OCI-LY3 (cell line): ENCODE data around the gene ANKMY2.

Experiments
- H2AFZ ChIP-seq: fragments of 200-600, 300-600 bp; shearing (Covaris generic); 2 replicates; pipeline ENCODE4 v1.6.0; 2014; ENCODE audit warnings: antibody characterized with exemption, low read depth, low read length
- H3K27ac ChIP-seq: fragments of 200-600, 300-600 bp; sonication (generic); 2 replicates; pipeline ENCODE4 v1.5.1; 2014; ENCODE audit warnings: mild to moderate bottlenecking, low read length, moderate library complexity, mixed read lengths
- H3K27me3 ChIP-seq: fragments of 200-600, 300-600 bp; sonication (generic); 2 replicates; pipeline ENCODE4 v1.6.1; 2014; ENCODE audit warnings: low read depth, low read length, mixed read lengths
- H3K36me3 ChIP-seq: fragments of 200-600, 300-600 bp; sonication (generic); replicated peaks from 2 replicates; pipeline ENCODE3; 2014; ENCODE audit warnings: low read depth, low read length, mixed read lengths
- H3K4me1 ChIP-seq: fragments of 300-600, 200-600 bp; sonication (generic); 2 replicates; pipeline ENCODE4 v1.6.1; 2014; ENCODE audit warnings: low read length, mixed read lengths
- H3K4me2 ChIP-seq: fragments of 200-600, 300-600 bp; sonication (generic); 2 replicates; pipeline ENCODE4 v1.6.1; 2014; ENCODE audit warnings: low read length, mixed read lengths
- H3K4me3 ChIP-seq: fragments of 300-600, 200-600 bp; sonication (generic); 2 replicates; pipeline ENCODE4 v1.5.1; 2014; ENCODE audit warnings: antibody characterized with exemption, mild to moderate bottlenecking, low read length, moderate library complexity
- H3K79me2 ChIP-seq: fragments of 300-600, 200-600 bp; shearing (Covaris generic); 2 replicates; pipeline ENCODE4 v1.6.1; 2014; ENCODE audit warnings: mild to moderate bottlenecking, low read length, mixed read lengths
- H3K9ac ChIP-seq: fragments of 300-600, 200-600 bp; shearing (Covaris generic); 2 replicates; pipeline ENCODE4 v1.6.0; 2014; ENCODE audit warnings: mild to moderate bottlenecking, low read length, moderate library complexity
- H3K9me3 ChIP-seq: fragments of 200-600, 300-600 bp; shearing (Covaris generic); 2 replicates; pipeline ENCODE4 v1.6.1; 2014; ENCODE audit warnings: low read length, mixed read lengths; ENCODE audit not compliant: insufficient read depth
- H4K20me1 ChIP-seq: fragments of 200-600, 300-600 bp; sonication (generic); 2 replicates; pipeline ENCODE4 v1.6.1; 2016; ENCODE audit warnings: low read length, mixed read lengths; ENCODE audit not compliant: insufficient read depth
- EZH2phosphoT487 ChIP-seq: fragments of 200-600 bp; shearing (Covaris generic); IDR thresholded peaks from 2 replicates; pipeline ENCODE4 v1.6.1; 2018; ENCODE audit warnings: antibody characterized with exemption, mixed run types, low read depth
- TF ChIP-seq, protein P1 (sequence below): fragments of 200-600, 300-600 bp; sonication (generic); IDR thresholded peaks from 2 replicates; pipeline ENCODE4 v1.5.1; 2014; ENCODE audit warnings: antibody characterized with exemption, low read length, low read depth

Gene ANKMY2

DNA sequence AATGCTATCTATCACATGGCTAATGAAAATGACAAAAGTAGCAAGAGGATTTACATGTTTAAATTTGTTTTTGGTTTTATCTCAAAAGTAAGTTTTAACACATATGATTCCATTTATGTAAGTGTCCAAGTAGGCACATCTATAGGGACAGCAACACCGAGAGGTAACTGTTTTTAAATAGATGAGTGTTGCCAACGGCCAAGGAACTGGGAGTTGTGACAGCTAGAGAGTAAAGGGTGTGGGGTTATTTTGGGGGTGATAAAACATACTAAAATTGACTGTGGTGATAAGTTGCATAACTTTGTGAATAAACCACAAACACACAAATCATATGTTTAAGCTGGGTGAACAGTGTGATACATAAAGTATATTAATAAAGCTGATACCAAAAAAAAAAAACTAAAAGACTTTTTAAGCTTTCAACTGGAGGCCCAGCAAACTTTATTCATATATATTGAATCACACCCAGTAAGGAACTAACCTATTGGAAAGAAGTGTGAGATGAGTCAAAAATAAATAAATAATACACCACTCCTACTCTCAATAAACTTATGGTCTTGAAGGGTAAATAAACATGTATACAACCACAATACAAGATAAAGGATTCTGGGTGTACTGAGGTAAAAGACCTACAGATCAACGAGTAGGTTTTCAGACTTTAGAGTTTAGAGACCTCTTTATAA, 85.9 kb downstream of the ANKMY2 start:
- Histone ChIP-seq H3K4me3 (no peak overlapping the region), H3K4me2 (no peak overlapping the region), H3K27ac (no peak overlapping the region), H3K27me3 (no peaks in the 10 kb centered on the region), H3K9ac (no peak overlapping the region), H2AFZ (no peak overlapping the region), H3K4me1 (peaks cover 19% of the 10 kb centered on the region), H3K36me3 (no peaks in the 10 kb centered on the region), H3K79me2 (no peaks in the 10 kb centered on the region), H3K9me3 (no peaks in the 10 kb centered on the region), H4K20me1 (no peaks in the 10 kb centered on the region)
- TF ChIP-seq, protein P1, sequence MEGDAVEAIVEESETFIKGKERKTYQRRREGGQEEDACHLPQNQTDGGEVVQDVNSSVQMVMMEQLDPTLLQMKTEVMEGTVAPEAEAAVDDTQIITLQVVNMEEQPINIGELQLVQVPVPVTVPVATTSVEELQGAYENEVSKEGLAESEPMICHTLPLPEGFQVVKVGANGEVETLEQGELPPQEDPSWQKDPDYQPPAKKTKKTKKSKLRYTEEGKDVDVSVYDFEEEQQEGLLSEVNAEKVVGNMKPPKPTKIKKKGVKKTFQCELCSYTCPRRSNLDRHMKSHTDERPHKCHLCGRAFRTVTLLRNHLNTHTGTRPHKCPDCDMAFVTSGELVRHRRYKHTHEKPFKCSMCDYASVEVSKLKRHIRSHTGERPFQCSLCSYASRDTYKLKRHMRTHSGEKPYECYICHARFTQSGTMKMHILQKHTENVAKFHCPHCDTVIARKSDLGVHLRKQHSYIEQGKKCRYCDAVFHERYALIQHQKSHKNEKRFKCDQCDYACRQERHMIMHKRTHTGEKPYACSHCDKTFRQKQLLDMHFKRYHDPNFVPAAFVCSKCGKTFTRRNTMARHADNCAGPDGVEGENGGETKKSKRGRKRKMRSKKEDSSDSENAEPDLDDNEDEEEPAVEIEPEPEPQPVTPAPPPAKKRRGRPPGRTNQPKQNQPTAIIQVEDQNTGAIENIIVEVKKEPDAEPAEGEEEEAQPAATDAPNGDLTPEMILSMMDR, result no peak
- TF ChIP-seq EZH2phosphoT487, result no peak

DNA sequence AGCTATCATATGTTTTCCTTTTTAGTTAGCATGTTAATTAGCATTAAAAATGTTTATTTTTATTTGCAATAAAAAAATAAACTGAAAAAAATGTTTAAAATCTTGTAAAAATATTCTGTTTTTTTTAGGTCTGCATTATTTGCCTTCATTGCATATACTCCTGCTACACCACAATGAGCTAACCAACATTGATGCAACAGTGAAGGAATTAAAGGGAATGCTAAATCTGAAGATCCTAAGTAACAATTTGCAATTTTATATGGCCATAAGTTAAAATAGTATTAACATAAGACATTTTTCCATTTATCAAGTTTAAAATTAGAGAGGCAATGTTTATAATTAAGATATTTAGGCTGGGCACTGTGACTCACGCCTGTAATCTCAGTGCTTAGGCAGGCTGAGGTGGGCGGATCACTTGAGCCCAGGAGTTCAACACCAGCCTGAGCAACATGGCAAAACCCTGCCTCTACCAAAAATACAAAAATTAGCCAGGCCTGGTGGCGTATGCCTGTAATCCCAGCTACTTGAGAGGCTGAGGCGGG, 86.7 kb downstream of the ANKMY2 start:
- no peak for TF ChIP-seq EZH2phosphoT487
- TF ChIP-seq, protein P1, result no peak
- H3K79me2 ChIP-seq, result no peaks in the 10 kb centered on the region
- H3K9ac ChIP-seq, result no peak overlapping the region
- no peak overlapping the region for H3K4me3 ChIP-seq
- H3K9me3 ChIP-seq, result no peaks in the 10 kb centered on the region
- no peaks in the 10 kb centered on the region for H3K36me3 ChIP-seq
- no peak overlapping the region for H3K27ac ChIP-seq
- H4K20me1 ChIP-seq, result no peaks in the 10 kb centered on the region
- H3K4me2 ChIP-seq, result no peak overlapping the region
- peaks cover 11% of the 10 kb centered on the region; the same call in 1 of the 2 replicates for H3K4me1 ChIP-seq
- no peak overlapping the region for H2AFZ ChIP-seq
- no peaks in the 10 kb centered on the region for H3K27me3 ChIP-seq

DNA sequence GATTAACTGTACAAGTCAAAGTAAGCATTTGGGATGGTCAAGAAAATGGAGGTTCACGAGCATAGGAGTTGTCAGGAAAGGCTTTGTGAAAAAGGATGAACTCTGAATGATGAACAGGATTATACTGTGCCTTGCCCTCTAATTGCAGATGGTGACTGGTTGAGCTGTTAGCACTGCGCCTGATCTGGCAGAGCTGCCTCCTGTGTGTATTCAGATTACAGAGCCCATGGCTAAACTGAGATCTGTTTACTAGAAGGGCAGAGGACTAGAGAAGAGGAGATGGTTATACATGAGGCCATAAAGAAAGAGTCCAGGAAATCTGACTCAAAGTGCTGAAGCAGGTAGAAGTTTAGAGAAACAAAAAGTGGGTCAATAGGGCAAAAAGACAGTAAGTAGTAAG, 89.2 kb downstream of the ANKMY2 start:
- Histone ChIP-seq H3K9me3 (no peaks in the 10 kb centered on the region), H3K27ac (no peak overlapping the region), H3K27me3 (no peaks in the 10 kb centered on the region), H3K4me3 (no peak overlapping the region), H2AFZ (no peak overlapping the region), H3K9ac (no peak overlapping the region), H3K4me1 (no peaks in the 10 kb centered on the region), H3K4me2 (no peak overlapping the region), H3K36me3 (no peaks in the 10 kb centered on the region), H4K20me1 (no peaks in the 10 kb centered on the region), H3K79me2 (no peaks in the 10 kb centered on the region)
- TF ChIP-seq EZH2phosphoT487, result no peak
- TF ChIP-seq, protein P1, result no peak

DNA sequence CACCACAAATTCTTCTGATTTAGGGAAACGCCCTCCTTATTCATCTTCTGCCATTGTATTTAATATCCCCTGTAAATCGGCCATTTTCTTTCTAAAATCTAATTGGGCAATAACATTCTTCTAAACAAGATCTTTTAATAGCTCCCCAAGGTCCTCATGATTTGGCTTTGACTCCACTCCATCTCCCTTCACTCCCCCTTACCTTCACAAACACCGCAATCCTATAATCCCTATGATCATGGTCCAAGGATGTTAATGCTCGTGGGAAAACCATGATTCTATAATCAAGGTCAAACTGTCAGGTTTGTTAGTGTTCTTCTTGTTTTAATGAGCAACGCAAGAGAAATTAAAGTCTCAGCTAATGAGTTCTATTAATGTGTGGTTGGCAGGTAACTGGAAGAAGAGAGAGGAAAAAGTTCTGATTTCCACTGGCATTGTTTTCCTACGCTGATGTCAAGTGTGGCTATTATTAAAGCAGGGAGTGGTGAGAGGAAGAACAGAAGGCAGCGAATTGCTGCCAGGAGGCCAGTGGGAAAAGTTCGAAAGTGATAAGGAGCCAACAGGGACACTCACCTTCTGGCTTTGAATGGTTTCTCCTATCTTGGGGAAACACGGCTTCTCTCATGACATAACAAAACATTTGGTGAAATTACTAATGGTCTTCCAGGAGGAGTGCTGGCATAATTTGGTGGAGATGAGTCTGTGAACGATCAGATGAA, 90.9 kb downstream of the ANKMY2 start:
- no peaks in the 10 kb centered on the region for H3K79me2 ChIP-seq
- H3K4me2 ChIP-seq, result no peak overlapping the region
- no peak overlapping the region for H3K4me3 ChIP-seq
- H4K20me1 ChIP-seq, result no peaks in the 10 kb centered on the region
- no peak overlapping the region for H2AFZ ChIP-seq
- H3K36me3 ChIP-seq, result no peaks in the 10 kb centered on the region
- no peak for TF ChIP-seq EZH2phosphoT487
- TF ChIP-seq, protein P1, result no peak
- H3K9me3 ChIP-seq, result no peaks in the 10 kb centered on the region
- H3K27ac ChIP-seq, result no peak overlapping the region
- H3K4me1 ChIP-seq, result no peaks in the 10 kb centered on the region
- H3K27me3 ChIP-seq, result no peaks in the 10 kb centered on the region
- no peak overlapping the region for H3K9ac ChIP-seq
